ENCODE measurements around the gene DNAH7. TPM values are rescaled to one million over a fixed set of nuclear protein-coding genes. Genes with fewer than 3 reads are reported as not detected.

The DNAH7 gene
- total and polyA plus RNA-seq, 2 of the 13 experiments (the other 11 are each of a cell fraction or from before 2014, with no cell fraction given): 0.09 TPM; not detected in 1

DNA sequence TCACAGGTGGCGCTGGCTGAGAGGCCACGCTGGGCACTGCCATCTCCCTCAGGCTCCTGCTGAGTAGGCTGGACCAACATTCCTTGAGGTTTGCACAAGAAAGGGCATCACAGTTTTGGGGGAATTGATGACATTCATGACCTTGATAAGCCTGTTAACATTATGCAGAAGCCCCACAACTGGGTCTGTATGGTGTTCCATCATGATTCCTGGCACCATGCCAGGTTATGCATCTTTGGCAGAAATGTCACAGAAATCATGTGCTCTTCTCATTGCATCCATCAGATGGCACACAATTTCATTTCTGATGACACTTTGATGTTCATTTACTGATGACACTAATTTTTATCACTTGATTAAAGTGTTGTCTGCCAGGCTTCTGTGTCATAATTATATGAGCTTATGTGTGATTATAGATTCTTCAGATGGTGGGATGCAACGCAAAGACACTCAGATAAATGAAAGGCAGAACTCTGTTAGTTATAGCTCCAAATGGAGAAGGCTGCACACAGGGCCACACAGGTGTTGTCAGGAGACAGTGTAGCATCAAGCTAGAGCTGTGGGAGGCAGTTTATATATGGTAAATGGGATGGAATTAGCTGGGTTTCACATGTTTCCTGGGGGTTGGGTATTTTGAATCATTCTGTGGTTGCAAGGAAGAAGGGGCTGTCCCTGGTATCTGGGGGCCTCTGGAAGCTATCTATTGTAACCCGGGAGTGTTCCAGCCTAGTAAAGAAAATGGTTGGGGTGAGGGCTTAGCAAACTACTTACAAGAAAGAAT is 220.3 kb downstream of the DNAH7 start (continued):
- no peak for TF ChIP-seq ZNF572 (CRISPR knock-in tag; IDR thresholded peaks at IDR 0.05)

DNA sequence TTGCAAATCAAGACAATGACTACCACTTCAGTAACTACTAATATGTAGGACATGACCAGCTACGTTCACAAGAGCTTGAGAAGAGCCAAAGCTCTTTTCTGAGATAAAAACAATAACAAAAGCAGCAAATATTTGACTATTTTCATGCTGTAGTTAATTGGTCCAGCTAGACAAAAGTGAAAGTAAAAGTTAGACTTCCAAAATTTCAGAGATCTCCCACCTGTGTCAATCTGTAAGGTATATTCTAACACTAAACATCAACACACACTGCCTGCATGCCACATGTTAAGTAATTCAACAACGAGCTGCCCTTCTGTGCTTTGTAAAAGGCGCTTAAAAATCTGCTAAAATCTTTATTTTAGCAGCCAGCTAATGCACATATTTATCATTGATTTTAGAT is 225.7 kb downstream of the DNAH7 start:
- intact Hi-C loops (cut with micrococcal nuclease; ENCODE audit: unreplicated experiment): no loop called here
- POLR2A ChIA-PET: no interaction called here

More for the DNA sequence above, 225.7 kb downstream of the DNAH7 start:
- TF ChIP-seq DNMT1 (CRISPR knock-in tag; IDR thresholded peaks at IDR 0.05) (no peak), HNRNPUL1 (IDR thresholded peaks at IDR 0.05; ENCODE audit: low read depth, low read length) (no peak), RAD51 (IDR thresholded peaks at IDR 0.05; ENCODE audit: borderline replicate concordance) (no peak), FOXO1 (CRISPR knock-in tag; IDR thresholded peaks at IDR 0.05) (no peak), ZNF768 (CRISPR knock-in tag; IDR thresholded peaks at IDR 0.05) (no peak), CBX5 (CRISPR knock-in tag; IDR thresholded peaks at IDR 0.05; ENCODE audit: borderline replicate concordance) (no peak), GABPB1 (CRISPR knock-in tag; IDR thresholded peaks at IDR 0.05) (no peak), TGIF2 (CRISPR knock-in tag; IDR thresholded peaks at IDR 0.05) (no peak), ZNF276 (CRISPR knock-in tag; IDR thresholded peaks at IDR 0.05; ENCODE audit: low read depth) (no peak), ZNF343 (CRISPR knock-in tag; IDR thresholded peaks at IDR 0.05) (no peak), KMT2A (CRISPR knock-in tag; IDR thresholded peaks at IDR 0.05) (no peak), ZNF75D (CRISPR knock-in tag; IDR thresholded peaks at IDR 0.05; ENCODE audit: borderline replicate concordance) (no peak), ZNF772 (CRISPR knock-in tag; IDR thresholded peaks at IDR 0.05) (no peak), PHF5A (CRISPR knock-in tag; IDR thresholded peaks at IDR 0.05; ENCODE audit: low read depth, unreplicated experiment) (no peak), MAFF (IDR thresholded peaks at IDR 0.05; ENCODE audit: low read depth, low read length) (no peak), ZNF446 (CRISPR knock-in tag; IDR thresholded peaks at IDR 0.05) (no peak), ZNF180 (CRISPR knock-in tag; IDR thresholded peaks at IDR 0.05; ENCODE audit: borderline replicate concordance, low read depth) (no peak), ZNF724P (CRISPR knock-in tag; IDR thresholded peaks at IDR 0.05; ENCODE audit: borderline replicate concordance) (no peak)
- TF ChIP-seq, protein P1, sequence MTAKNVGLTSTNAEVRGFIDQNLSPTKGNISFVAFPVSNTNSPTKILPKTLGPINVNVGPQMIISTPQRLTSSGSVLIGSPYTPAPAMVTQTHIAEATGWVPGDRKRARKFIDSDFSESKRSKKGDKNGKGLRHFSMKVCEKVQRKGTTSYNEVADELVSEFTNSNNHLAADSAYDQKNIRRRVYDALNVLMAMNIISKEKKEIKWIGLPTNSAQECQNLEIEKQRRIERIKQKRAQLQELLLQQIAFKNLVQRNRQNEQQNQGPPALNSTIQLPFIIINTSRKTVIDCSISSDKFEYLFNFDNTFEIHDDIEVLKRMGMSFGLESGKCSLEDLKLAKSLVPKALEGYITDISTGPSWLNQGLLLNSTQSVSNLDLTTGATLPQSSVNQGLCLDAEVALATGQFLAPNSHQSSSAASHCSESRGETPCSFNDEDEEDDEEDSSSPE (CRISPR knock-in tag; IDR thresholded peaks at IDR 0.05): no peak
- TF ChIP-seq, protein P2, sequence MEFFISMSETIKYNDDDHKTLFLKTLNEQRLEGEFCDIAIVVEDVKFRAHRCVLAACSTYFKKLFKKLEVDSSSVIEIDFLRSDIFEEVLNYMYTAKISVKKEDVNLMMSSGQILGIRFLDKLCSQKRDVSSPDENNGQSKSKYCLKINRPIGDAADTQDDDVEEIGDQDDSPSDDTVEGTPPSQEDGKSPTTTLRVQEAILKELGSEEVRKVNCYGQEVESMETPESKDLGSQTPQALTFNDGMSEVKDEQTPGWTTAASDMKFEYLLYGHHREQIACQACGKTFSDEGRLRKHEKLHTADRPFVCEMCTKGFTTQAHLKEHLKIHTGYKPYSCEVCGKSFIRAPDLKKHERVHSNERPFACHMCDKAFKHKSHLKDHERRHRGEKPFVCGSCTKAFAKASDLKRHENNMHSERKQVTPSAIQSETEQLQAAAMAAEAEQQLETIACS (CRISPR knock-in tag; IDR thresholded peaks at IDR 0.05): no peak
- Histone ChIP-seq H3K9me3 (ENCODE audit: low read length) (no peaks in the 10 kb centered on the region), H3K27me3 (ENCODE audit: control insufficient read depth in 1 of 2, insufficient read depth in 2 of 2, low read length in 2 of 2) (no peaks in the 10 kb centered on the region), H3K36me3 (replicated peaks in 1 of 2; ENCODE audit: control insufficient read depth in 1 of 2, insufficient read depth in 2 of 2, low read length in 2 of 2) (no peaks in the 10 kb centered on the region), H3K9ac (ENCODE audit: insufficient read depth, low read depth, low read length) (no peak overlapping the region), H3K27ac (ENCODE audit: extremely low read length, insufficient read depth, low read length) (no peak overlapping the region), H3K4me1 (ENCODE audit: insufficient read depth, low read length) (no peaks in the 10 kb centered on the region), H3K4me3 (replicated peaks in 1 of 3; ENCODE audit: insufficient read depth in 1 of 3, low read depth in 2 of 3, low read length in 3 of 3) (no peak overlapping the region), H4K20me1 (ENCODE audit: insufficient read depth, low read length) (no peaks in the 10 kb centered on the region), H3K79me2 (ENCODE audit: insufficient read depth, low read length) (no peaks in the 10 kb centered on the region), H3K4me2 (ENCODE audit: low read depth, low read length) (no peak overlapping the region), H2AFZ (ENCODE audit: low read length) (peak overlapping the region; percentile 38)
- ATAC-seq: no peak
- WGBS (ENCODE audit: low lambda C conversion rate): 1% methylated on average over 3 of the region's 3 CpGs
- no peak for DNase-seq (ENCODE audit: low spot score)
- CTCF ChIA-PET (ENCODE audit: low intra/inter-chr PET ratio, low total read pairs): no interaction called here
- FAIRE-seq: no peak
- no TSS peak for BruUV-seq (replicated peaks)
- in situ Hi-C loops (cut with HindIII; ENCODE audit: extremely low pct_ligation_motif_present, low pct_unique_long_range_greater_than_20kb): no loop called here

Data from HepG2 (cell line).